AG09309 (cell line): ENCODE results near the gene GRID1.

Source experiments
- DNase-seq: peaks from one replicate; pipeline ENCODE4 v3.0.0-alpha.2; 2010; ENCODE audit warnings: low read depth
- H3K4me3 ChIP-seq: 2 replicates; pipeline ENCODE4 v1.5.1; 2011; ENCODE audit warnings: mild to moderate bottlenecking, low read depth, low read length, moderate library complexity; ENCODE audit not compliant: control insufficient read depth
- CTCF ChIP-seq: IDR thresholded peaks from 2 replicates; pipeline ENCODE4 v1.5.1; 2011; ENCODE audit warnings: mild to moderate bottlenecking, low read depth, low read length, inconsistent platforms; ENCODE audit not compliant: insufficient read depth, control insufficient read depth; ENCODE audit errors: missing control alignments

GRID1 gene

GRCh38 chr10:85608706-85609105 is 757.9 kb downstream of the GRID1 start:
- TF ChIP-seq CTCF: no peak
- no peak for DNase-seq
- no peak overlapping the region for H3K4me3 ChIP-seq

GRCh38 chr10:85607043-85607695 is 759.4 kb downstream of the GRID1 start:
- no peak for DNase-seq
- TF ChIP-seq CTCF: no peak
- no peak overlapping the region for H3K4me3 ChIP-seq

- no peak overlapping the region for H3K4me3 ChIP-seq
- TF ChIP-seq CTCF: no peak
- DNase-seq: no peak
Observed at GRCh38 chr10:85606401-85606800, 760.2 kb downstream of the GRID1 start.

GRCh38 chr10:85604884-85605283 is 761.7 kb downstream of the GRID1 start:
- DNase-seq: no peak
- no peak overlapping the region for H3K4me3 ChIP-seq
- no peak for TF ChIP-seq CTCF

GRCh38 chr10:85604136-85604725 is 762.4 kb downstream of the GRID1 start:
- DNase-seq: no peak
- TF ChIP-seq CTCF: no peak

GRCh38 chr10:85603151-85603940 is 763.2 kb downstream of the GRID1 start:
- no peak for TF ChIP-seq CTCF
- DNase-seq: no peak
- H3K4me3 ChIP-seq: no peak overlapping the region

More at GRCh38 chr10:85604136-85604725, 762.4 kb downstream of the GRID1 start:
- H3K4me3 ChIP-seq: no peak overlapping the region
